HepG2 (cell line): ENCODE results near the gene CCDC6. TPM values are rescaled to one million over a fixed set of nuclear protein-coding genes. Genes with fewer than 3 reads are reported as not detected.
A peak's percentile ranks its signal among the peaks of the same experiment; 100 is the strongest.

Source experiments
- ATM ChIP-seq: fragments of 450-650 bp; IDR thresholded peaks from 2 replicates; pipeline ENCODE4 v1.7.1; 2017; ENCODE audit warnings: mild to moderate bottlenecking, borderline replicate concordance
- FOSL2 ChIP-seq: sonication (generic); formaldehyde crosslinking; IDR thresholded peaks from 2 replicates; pipeline ENCODE4 v1.4.0; 2020; ENCODE audit warnings: missing genetic modification reagents
- HDAC1 ChIP-seq: sonication (generic); formaldehyde crosslinking; IDR thresholded peaks from 2 replicates; pipeline ENCODE4 v1.5.1; 2020; ENCODE audit warnings: mild to moderate bottlenecking, missing genetic modification reagents
- JDP2 ChIP-seq: sonication (generic); formaldehyde crosslinking; IDR thresholded peaks from 2 replicates; pipeline ENCODE4 v1.8.1; 2022; ENCODE audit warnings: missing genetic modification reagents, borderline replicate concordance
- JUNB ChIP-seq: sonication (generic); formaldehyde crosslinking; IDR thresholded peaks from 2 replicates; pipeline ENCODE4 v1.8.0; 2022; ENCODE audit warnings: missing genetic modification reagents, mild to moderate bottlenecking, borderline replicate concordance
- MIER3 ChIP-seq: IDR thresholded peaks from 2 replicates; pipeline ENCODE4 v1.6.1; 2016; ENCODE audit warnings: missing compliant biosample characterization, borderline replicate concordance
- MYNN ChIP-seq: sonication (generic); formaldehyde crosslinking; IDR thresholded peaks from 2 replicates; pipeline ENCODE4 v1.4.0; 2020; ENCODE audit warnings: mild to moderate bottlenecking, low read depth, missing genetic modification reagents
- POGZ ChIP-seq: sonication (generic); formaldehyde crosslinking; IDR thresholded peaks from 2 replicates; pipeline ENCODE4 v1.4.0; 2020; ENCODE audit warnings: mild to moderate bottlenecking, missing genetic modification reagents
- RAD21 ChIP-seq: fragments of 450-650 bp; formaldehyde crosslinking; IDR thresholded peaks from 2 replicates; pipeline ENCODE4 v1.5.0; 2020; ENCODE audit warnings: mild to moderate bottlenecking
- SP5 ChIP-seq: IDR thresholded peaks from 2 replicates; pipeline ENCODE4 v1.6.1; 2016; ENCODE audit warnings: low read depth, borderline replicate concordance
- TBX3 ChIP-seq: fragments of 450-650 bp; IDR thresholded peaks from 2 replicates; pipeline ENCODE4 v1.6.1; 2017; ENCODE audit warnings: antibody characterized with exemption, mild to moderate bottlenecking, inconsistent platforms, borderline replicate concordance
- TEAD2 ChIP-seq: sonication (generic); formaldehyde crosslinking; IDR thresholded peaks from 2 replicates; pipeline ENCODE4 v1.9.0; 2021; ENCODE audit warnings: missing genetic modification reagents
- ZFP41 ChIP-seq: sonication (generic); formaldehyde crosslinking; IDR thresholded peaks from 2 replicates; pipeline ENCODE4 v1.4.0; 2020; ENCODE audit warnings: mild to moderate bottlenecking, missing genetic modification reagents, borderline replicate concordance
- ZNF496 ChIP-seq: sonication (generic); formaldehyde crosslinking; IDR thresholded peaks from 2 replicates; pipeline ENCODE4 v1.8.1; 2023; ENCODE audit warnings: mild to moderate bottlenecking, moderate library complexity, missing genetic modification reagents; ENCODE audit not compliant: insufficient replicate concordance
- ZNF598 ChIP-seq: sonication (generic); formaldehyde crosslinking; IDR thresholded peaks from 2 replicates; pipeline ENCODE4 v1.5.1; 2020; ENCODE audit warnings: mild to moderate bottlenecking, missing genetic modification reagents, borderline replicate concordance
- polyA plus RNA-seq, 8 experiments: library from polyadenylated mRNA; depleted of rRNA in 3 of 8; stranded (reverse) in 7 of 8; unstranded in 1 of 8; fragments of >200 nt; fragmentation: Illumina TruSeq in 4 of 8; extraction: Trizol in 4 of 8; gene quantifications; 2 replicates each; pipeline versions ENCODE4 v1.2.1 to v1.2.3, GENCODE V29; 2011 to 2016; ENCODE audit warnings: low read depth in 4 of 8, missing spikeins in 1 of 8, mixed read lengths in 1 of 8; ENCODE audit not compliant: insufficient read depth in 1 of 8
- total RNA-seq, 5 experiments: library from RNA; depleted of rRNA; stranded (reverse); fragments of >200 nt; fragmentation: Illumina TruSeq; extraction: Trizol; gene quantifications; 2 replicates each; pipeline ENCODE4 v1.2.3, GENCODE V29; 2016; ENCODE audit warnings: low read depth in 1 of 5
- TF ChIP-seq, protein P1 (sequence below): sonication (generic); formaldehyde crosslinking; conservative IDR thresholded peaks from 2 replicates; pipeline ENCODE4 v1.4.0; 2020; ENCODE audit warnings: missing genetic modification reagents
- TF ChIP-seq, protein P2 (sequence below): fragments of 450-650 bp; IDR thresholded peaks from 2 replicates; pipeline ENCODE4 v1.6.1; 2016
- TF ChIP-seq, protein P3 (sequence below): sonication (generic); formaldehyde crosslinking; IDR thresholded peaks from 2 replicates; pipeline ENCODE4 v1.9.0; 2021; ENCODE audit warnings: mild to moderate bottlenecking, missing genetic modification reagents
- TF ChIP-seq, protein P4 (sequence below): sonication (generic); formaldehyde crosslinking; IDR thresholded peaks from 2 replicates; pipeline ENCODE4 v1.4.0; 2020; ENCODE audit warnings: missing genetic modification reagents

The CCDC6 gene
- total and polyA plus RNA-seq, 2 of the 13 experiments (the other 11 are each of a cell fraction or from before 2014, with no cell fraction given): 17.9 to 18.3 TPM

DNA sequence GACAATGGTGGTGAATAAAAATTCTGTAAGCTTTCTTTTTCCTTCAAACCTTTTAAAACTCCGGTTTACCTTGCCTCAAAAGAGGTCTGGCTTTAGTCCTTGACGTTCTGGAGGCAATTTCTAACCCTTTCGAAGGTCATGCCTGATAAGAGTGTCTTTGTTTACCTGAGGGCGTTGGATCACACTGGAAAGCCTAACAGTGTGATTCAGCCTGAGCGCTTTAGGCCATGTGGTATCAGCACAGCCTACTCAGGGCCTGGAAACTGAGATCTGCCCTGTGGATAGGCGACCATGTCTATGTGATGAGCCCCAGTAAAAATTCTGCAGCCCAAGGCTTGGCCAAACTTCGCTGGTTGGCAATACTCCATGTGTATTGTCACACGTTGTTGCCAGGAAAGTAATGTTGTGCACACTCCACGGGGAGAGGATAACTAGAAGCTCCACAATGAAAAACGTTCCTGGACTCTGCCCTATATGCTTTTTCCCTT lies 10.7 kb downstream of the CCDC6 start (continued):
- TF ChIP-seq MIER3 (CRISPR knock-in tag) (no peak; the same call in 1 of the 2 replicates), JUNB (CRISPR knock-in tag) (no peak), ZNF598 (no peak), TBX3 (peak; percentile 12; the same call in 1 of the 2 replicates), MYNN (no peak), SP5 (CRISPR knock-in tag) (0 out of 2 replicates have a peak, but pooled peaks have one; percentile 46), ZNF496 (CRISPR knock-in tag) (no peak), RAD21 (no peak), FOSL2 (CRISPR knock-in tag) (peak; percentile 86), HDAC1 (CRISPR knock-in tag) (peak; percentile 62), JDP2 (CRISPR knock-in tag) (no peak), TEAD2 (CRISPR knock-in tag) (no peak), ZFP41 (CRISPR knock-in tag) (no peak), POGZ (peak; percentile 43; the same call in 1 of the 2 replicates), ATM (no peak)
- TF ChIP-seq, protein P1, sequence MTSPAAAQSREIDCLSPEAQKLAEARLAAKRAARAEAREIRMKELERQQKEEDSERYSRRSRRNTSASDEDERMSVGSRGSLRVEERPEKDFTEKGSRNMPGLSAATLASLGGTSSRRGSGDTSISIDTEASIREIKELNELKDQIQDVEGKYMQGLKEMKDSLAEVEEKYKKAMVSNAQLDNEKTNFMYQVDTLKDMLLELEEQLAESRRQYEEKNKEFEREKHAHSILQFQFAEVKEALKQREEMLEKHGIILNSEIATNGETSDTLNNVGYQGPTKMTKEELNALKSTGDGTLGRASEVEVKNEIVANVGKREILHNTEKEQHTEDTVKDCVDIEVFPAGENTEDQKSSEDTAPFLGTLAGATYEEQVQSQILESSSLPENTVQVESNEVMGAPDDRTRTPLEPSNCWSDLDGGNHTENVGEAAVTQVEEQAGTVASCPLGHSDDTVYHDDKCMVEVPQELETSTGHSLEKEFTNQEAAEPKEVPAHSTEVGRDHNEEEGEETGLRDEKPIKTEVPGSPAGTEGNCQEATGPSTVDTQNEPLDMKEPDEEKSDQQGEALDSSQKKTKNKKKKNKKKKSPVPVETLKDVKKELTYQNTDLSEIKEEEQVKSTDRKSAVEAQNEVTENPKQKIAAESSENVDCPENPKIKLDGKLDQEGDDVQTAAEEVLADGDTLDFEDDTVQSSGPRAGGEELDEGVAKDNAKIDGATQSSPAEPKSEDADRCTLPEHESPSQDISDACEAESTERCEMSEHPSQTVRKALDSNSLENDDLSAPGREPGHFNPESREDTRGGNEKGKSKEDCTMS: no peak
- TF ChIP-seq, protein P2, sequence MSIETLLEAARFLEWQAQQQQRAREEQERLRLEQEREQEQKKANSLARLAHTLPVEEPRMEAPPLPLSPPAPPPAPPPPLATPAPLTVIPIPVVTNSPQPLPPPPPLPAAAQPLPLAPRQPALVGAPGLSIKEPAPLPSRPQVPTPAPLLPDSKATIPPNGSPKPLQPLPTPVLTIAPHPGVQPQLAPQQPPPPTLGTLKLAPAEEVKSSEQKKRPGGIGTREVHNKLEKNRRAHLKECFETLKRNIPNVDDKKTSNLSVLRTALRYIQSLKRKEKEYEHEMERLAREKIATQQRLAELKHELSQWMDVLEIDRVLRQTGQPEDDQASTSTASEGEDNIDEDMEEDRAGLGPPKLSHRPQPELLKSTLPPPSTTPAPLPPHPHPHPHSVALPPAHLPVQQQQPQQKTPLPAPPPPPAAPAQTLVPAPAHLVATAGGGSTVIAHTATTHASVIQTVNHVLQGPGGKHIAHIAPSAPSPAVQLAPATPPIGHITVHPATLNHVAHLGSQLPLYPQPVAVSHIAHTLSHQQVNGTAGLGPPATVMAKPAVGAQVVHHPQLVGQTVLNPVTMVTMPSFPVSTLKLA: 0 out of 2 replicates have a peak, but pooled peaks have one; percentile 24
- TF ChIP-seq, protein P3, sequence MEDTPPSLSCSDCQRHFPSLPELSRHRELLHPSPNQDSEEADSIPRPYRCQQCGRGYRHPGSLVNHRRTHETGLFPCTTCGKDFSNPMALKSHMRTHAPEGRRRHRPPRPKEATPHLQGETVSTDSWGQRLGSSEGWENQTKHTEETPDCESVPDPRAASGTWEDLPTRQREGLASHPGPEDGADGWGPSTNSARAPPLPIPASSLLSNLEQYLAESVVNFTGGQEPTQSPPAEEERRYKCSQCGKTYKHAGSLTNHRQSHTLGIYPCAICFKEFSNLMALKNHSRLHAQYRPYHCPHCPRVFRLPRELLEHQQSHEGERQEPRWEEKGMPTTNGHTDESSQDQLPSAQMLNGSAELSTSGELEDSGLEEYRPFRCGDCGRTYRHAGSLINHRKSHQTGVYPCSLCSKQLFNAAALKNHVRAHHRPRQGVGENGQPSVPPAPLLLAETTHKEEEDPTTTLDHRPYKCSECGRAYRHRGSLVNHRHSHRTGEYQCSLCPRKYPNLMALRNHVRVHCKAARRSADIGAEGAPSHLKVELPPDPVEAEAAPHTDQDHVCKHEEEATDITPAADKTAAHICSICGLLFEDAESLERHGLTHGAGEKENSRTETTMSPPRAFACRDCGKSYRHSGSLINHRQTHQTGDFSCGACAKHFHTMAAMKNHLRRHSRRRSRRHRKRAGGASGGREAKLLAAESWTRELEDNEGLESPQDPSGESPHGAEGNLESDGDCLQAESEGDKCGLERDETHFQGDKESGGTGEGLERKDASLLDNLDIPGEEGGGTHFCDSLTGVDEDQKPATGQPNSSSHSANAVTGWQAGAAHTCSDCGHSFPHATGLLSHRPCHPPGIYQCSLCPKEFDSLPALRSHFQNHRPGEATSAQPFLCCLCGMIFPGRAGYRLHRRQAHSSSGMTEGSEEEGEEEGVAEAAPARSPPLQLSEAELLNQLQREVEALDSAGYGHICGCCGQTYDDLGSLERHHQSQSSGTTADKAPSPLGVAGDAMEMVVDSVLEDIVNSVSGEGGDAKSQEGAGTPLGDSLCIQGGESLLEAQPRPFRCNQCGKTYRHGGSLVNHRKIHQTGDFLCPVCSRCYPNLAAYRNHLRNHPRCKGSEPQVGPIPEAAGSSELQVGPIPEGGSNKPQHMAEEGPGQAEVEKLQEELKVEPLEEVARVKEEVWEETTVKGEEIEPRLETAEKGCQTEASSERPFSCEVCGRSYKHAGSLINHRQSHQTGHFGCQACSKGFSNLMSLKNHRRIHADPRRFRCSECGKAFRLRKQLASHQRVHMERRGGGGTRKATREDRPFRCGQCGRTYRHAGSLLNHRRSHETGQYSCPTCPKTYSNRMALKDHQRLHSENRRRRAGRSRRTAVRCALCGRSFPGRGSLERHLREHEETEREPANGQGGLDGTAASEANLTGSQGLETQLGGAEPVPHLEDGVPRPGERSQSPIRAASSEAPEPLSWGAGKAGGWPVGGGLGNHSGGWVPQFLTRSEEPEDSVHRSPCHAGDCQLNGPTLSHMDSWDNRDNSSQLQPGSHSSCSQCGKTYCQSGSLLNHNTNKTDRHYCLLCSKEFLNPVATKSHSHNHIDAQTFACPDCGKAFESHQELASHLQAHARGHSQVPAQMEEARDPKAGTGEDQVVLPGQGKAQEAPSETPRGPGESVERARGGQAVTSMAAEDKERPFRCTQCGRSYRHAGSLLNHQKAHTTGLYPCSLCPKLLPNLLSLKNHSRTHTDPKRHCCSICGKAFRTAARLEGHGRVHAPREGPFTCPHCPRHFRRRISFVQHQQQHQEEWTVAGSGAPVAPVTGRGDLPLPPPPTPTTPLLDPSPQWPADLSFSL: no peak
- TF ChIP-seq, protein P4, sequence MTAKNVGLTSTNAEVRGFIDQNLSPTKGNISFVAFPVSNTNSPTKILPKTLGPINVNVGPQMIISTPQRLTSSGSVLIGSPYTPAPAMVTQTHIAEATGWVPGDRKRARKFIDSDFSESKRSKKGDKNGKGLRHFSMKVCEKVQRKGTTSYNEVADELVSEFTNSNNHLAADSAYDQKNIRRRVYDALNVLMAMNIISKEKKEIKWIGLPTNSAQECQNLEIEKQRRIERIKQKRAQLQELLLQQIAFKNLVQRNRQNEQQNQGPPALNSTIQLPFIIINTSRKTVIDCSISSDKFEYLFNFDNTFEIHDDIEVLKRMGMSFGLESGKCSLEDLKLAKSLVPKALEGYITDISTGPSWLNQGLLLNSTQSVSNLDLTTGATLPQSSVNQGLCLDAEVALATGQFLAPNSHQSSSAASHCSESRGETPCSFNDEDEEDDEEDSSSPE (CRISPR knock-in tag): 0 out of 2 replicates have a peak, but pooled peaks have one; percentile 51
